ENCODE data around the gene TCAIM. TPM values are rescaled to one million over a fixed set of nuclear protein-coding genes. Genes with fewer than 3 reads are reported as not detected.

TCAIM gene
- total and polyA plus RNA-seq, 2 of the 4 experiments (the other 2 are of a cell fraction) = 11.0 to 21.5 TPM

DNA sequence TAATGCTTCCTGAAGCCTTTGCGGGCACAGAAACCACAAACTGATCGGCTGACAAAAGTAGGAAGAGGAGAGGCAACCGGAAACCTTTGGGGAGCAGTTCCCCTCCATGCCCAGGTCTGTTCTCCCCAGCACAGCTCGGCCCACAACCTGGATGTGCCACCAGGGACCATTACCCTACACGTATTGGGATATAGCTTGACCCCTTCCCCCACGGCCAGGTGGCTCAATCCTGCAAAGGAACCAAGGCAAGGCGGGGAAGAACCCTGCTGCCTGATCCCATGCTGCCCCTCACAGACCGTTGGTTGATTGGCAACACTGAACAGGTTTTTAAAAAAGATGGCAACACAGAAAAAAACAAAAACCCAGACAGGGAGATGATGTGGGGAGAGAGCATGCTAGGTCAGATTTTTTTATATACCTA lies 19.7 kb upstream of the TCAIM start:
- in situ Hi-C loops (cut with MboI; ENCODE audit: low sequenced_read_pairs) (no loop called here), dilution Hi-C loops (cut with HindIII; ENCODE audit: low sequenced_read_pairs, unreplicated experiment) (no loop called here), intact Hi-C loops (cut with micrococcal nuclease) (no loop called here)
- H3K14ac ChIP-seq (replicated peaks; ENCODE audit: low read depth, low read length) = no peak overlapping the region
- H3K18ac ChIP-seq (ENCODE audit: low read depth, low read length) = no peak overlapping the region
- no peaks in the 10 kb centered on the region for H3K9me3 ChIP-seq (ENCODE audit: control insufficient read depth, insufficient read depth, low read length)
- no peak for DNase-seq
- H4K8ac ChIP-seq (ENCODE audit: low read depth in 2 of 2, low read length in 2 of 2) = no peak overlapping the region
- H2BK20ac ChIP-seq (ENCODE audit: low read depth, low read length) = no peak overlapping the region
- H3K9ac ChIP-seq (ENCODE audit: low read depth, low read length) = no peak overlapping the region
- no peaks in the 10 kb centered on the region for H3K36me3 ChIP-seq (ENCODE audit: control insufficient read depth, insufficient read depth, low read length)
- H3K4me1 ChIP-seq (ENCODE audit: control insufficient read depth, insufficient read depth, low read length) = no peaks in the 10 kb centered on the region
- H4K5ac ChIP-seq (ENCODE audit: low read depth, low read length) = no peak overlapping the region
- H4K91ac ChIP-seq (ENCODE audit: insufficient read depth, low read depth, low read length) = no peak overlapping the region
- H2BK5ac ChIP-seq (ENCODE audit: low read depth, low read length, poor library complexity, severe bottlenecking) = no peak overlapping the region
- H3K27ac ChIP-seq (ENCODE audit: insufficient read depth, low read length) = no peak overlapping the region
- H2BK120ac ChIP-seq (ENCODE audit: low read depth, low read length) = no peak overlapping the region
- no TSS peak for BruUV-seq (replicated peaks)
- H3K56ac ChIP-seq (ENCODE audit: extremely low read depth, insufficient read depth, low read length) = no peak overlapping the region
- no peak overlapping the region for H3K4me3 ChIP-seq (ENCODE audit: insufficient read depth, low read depth, low read length)
- no peak overlapping the region for H3K4me2 ChIP-seq (ENCODE audit: low read depth, low read length)
- H2AK5ac ChIP-seq (ENCODE audit: low read depth, low read length) = no peak overlapping the region
- no CpG with 5 or more reads among the region's 8 CpGs for WGBS, 2 experiments (ENCODE audit: extremely low coverage in 2 of 2, insufficient read length in 1 of 2)
- no peaks in the 10 kb centered on the region for H4K20me1 ChIP-seq (ENCODE audit: insufficient read depth, low read length)
- H3K4ac ChIP-seq (ENCODE audit: low read depth, low read length) = no peak overlapping the region
- POLR2A ChIA-PET (ENCODE audit: unreplicated experiment) = no interaction called here
- no peak overlapping the region for H3K23ac ChIP-seq (ENCODE audit: low read depth, low read length)
- no peak overlapping the region for H2AFZ ChIP-seq (replicated peaks; ENCODE audit: low read length, poor library complexity)
- ATAC-seq (ENCODE audit: low read depth) = no peak
- H3K79me1 ChIP-seq (ENCODE audit: low read depth in 1 of 2, low read length in 2 of 2) = no peaks in the 10 kb centered on the region
- H3K27me3 ChIP-seq (ENCODE audit: control insufficient read depth, insufficient read depth, low read length) = peaks cover 3% of the 10 kb centered on the region; the same call in 1 of the 2 replicates
- CTCF ChIA-PET = no interaction called here
- H3K9me1 ChIP-seq (ENCODE audit: insufficient read depth, low read length) = no peaks in the 10 kb centered on the region
- no peak overlapping the region for H2AK9ac ChIP-seq (replicated peaks; ENCODE audit: low read depth, low read length, poor library complexity)
- no peak overlapping the region for H2BK15ac ChIP-seq (ENCODE audit: low read depth, low read length)
- no peak for TF ChIP-seq POLR2A (IDR thresholded peaks at IDR 0.05; ENCODE audit: low read depth, low read length)
- no peak for TF ChIP-seq CHD1 (IDR thresholded peaks at IDR 0.05; ENCODE audit: low read depth, low read length)
- TF ChIP-seq BHLHE40 (IDR thresholded peaks at IDR 0.05; ENCODE audit: low read depth, low read length) = no peak
- no peak for TF ChIP-seq MAFK (IDR thresholded peaks at IDR 0.05; ENCODE audit: low read depth, low read length)
- no peak for TF ChIP-seq FOS (IDR thresholded peaks at IDR 0.05; ENCODE audit: low read depth, low read length)
- TF ChIP-seq RFX5 (IDR thresholded peaks at IDR 0.05; ENCODE audit: low read depth, low read length) = no peak
- TF ChIP-seq, protein P1, sequence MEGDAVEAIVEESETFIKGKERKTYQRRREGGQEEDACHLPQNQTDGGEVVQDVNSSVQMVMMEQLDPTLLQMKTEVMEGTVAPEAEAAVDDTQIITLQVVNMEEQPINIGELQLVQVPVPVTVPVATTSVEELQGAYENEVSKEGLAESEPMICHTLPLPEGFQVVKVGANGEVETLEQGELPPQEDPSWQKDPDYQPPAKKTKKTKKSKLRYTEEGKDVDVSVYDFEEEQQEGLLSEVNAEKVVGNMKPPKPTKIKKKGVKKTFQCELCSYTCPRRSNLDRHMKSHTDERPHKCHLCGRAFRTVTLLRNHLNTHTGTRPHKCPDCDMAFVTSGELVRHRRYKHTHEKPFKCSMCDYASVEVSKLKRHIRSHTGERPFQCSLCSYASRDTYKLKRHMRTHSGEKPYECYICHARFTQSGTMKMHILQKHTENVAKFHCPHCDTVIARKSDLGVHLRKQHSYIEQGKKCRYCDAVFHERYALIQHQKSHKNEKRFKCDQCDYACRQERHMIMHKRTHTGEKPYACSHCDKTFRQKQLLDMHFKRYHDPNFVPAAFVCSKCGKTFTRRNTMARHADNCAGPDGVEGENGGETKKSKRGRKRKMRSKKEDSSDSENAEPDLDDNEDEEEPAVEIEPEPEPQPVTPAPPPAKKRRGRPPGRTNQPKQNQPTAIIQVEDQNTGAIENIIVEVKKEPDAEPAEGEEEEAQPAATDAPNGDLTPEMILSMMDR (conservative IDR thresholded peaks at IDR 0.05; ENCODE audit: low read depth, low read length) = no peak
- no peak for TF ChIP-seq CEBPB (IDR thresholded peaks at IDR 0.05; ENCODE audit: low read depth, low read length)
- no peak for TF ChIP-seq NFE2L2 (IDR thresholded peaks at IDR 0.05; ENCODE audit: low read depth, low read length)
- TF ChIP-seq RCOR1 (IDR thresholded peaks at IDR 0.05; ENCODE audit: insufficient replicate concordance, low read length) = no peak
- TF ChIP-seq MXI1 (IDR thresholded peaks at IDR 0.05; ENCODE audit: borderline replicate concordance, low read depth, low read length) = no peak
- TF ChIP-seq, protein P2, sequence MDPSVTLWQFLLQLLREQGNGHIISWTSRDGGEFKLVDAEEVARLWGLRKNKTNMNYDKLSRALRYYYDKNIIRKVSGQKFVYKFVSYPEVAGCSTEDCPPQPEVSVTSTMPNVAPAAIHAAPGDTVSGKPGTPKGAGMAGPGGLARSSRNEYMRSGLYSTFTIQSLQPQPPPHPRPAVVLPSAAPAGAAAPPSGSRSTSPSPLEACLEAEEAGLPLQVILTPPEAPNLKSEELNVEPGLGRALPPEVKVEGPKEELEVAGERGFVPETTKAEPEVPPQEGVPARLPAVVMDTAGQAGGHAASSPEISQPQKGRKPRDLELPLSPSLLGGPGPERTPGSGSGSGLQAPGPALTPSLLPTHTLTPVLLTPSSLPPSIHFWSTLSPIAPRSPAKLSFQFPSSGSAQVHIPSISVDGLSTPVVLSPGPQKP (IDR thresholded peaks at IDR 0.05; ENCODE audit: borderline replicate concordance, low read depth, low read length) = no peak
- no peak for TF ChIP-seq SMC3 (IDR thresholded peaks at IDR 0.05; ENCODE audit: low read depth, low read length)
- TF ChIP-seq MAZ (IDR thresholded peaks at IDR 0.05; ENCODE audit: borderline replicate concordance, low read depth, low read length) = no peak
- TF ChIP-seq, protein P3, sequence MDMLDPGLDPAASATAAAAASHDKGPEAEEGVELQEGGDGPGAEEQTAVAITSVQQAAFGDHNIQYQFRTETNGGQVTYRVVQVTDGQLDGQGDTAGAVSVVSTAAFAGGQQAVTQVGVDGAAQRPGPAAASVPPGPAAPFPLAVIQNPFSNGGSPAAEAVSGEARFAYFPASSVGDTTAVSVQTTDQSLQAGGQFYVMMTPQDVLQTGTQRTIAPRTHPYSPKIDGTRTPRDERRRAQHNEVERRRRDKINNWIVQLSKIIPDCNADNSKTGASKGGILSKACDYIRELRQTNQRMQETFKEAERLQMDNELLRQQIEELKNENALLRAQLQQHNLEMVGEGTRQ (IDR thresholded peaks at IDR 0.05; ENCODE audit: low read depth, low read length) = no peak
- no peak for TF ChIP-seq RAD21 (IDR thresholded peaks at IDR 0.05; ENCODE audit: low read length)
